GM12801 (cell line): ENCODE measurements around the gene CLASP1.

Source experiments
- CTCF ChIP-seq: IDR thresholded peaks from one replicate; pipeline ENCODE4 v1.5.1; 2011; ENCODE audit warnings: control low read depth; ENCODE audit not compliant: insufficient read length; ENCODE audit errors: extremely low read depth

Gene CLASP1

GRCh38 chr2:121667618-121668017 lies 18.4 kb upstream of the CLASP1 start:
- TF ChIP-seq CTCF, result no peak

- TF ChIP-seq CTCF, result no peak
Measured at GRCh38 chr2:121666042-121666441, 16.8 kb upstream of the CLASP1 start.

- no peak for TF ChIP-seq CTCF
Measured at GRCh38 chr2:121665504-121665903, 16.2 kb upstream of the CLASP1 start.

GRCh38 chr2:121664713-121665112 lies 15.5 kb upstream of the CLASP1 start:
- TF ChIP-seq CTCF, result no peak

- TF ChIP-seq CTCF, result no peak
Measured at GRCh38 chr2:121664086-121664485, 14.8 kb upstream of the CLASP1 start.

- no peak for TF ChIP-seq CTCF
Measured at GRCh38 chr2:121663434-121663833, 14.2 kb upstream of the CLASP1 start.

- TF ChIP-seq CTCF, result no peak
Measured at GRCh38 chr2:121662656-121663055, 13.4 kb upstream of the CLASP1 start.

GRCh38 chr2:121659933-121660332 lies 10.7 kb upstream of the CLASP1 start:
- TF ChIP-seq CTCF, result no peak
